SK-MEL-5 (cell line): ENCODE measurements around the gene RPL34. TPM values are rescaled to one million over a fixed set of nuclear protein-coding genes. Genes with fewer than 3 reads are reported as not detected.
"Not testable (repeated sequence)": the region's sequence is repeated elsewhere in the genome, so short reads cannot be mapped to it uniquely, and the experiment has no call there.

Experiments
- DNase-seq: peaks from one replicate; pipeline ENCODE4 v3.0.0-alpha.2; 2016; ENCODE audit warnings: low read depth, low spot score
- in situ Hi-C: cut with HindIII; loops from 2 replicates; pipeline ENCODE4 v1.10.0; 2016; ENCODE audit warnings: low sequenced_read_pairs, high pct_unique_total_duplicates, low pct_unique_long_range_greater_than_20kb
- polyA plus RNA-seq, 2 experiments: library from polyadenylated mRNA; depleted of rRNA; stranded (reverse); fragments of >200 nt; gene quantifications; 2 replicates each; pipeline ENCODE4 v1.2.3, GENCODE V29; 2015
- total RNA-seq: library from RNA; depleted of rRNA; stranded (reverse); fragments of >200 nt; shearing (Covaris generic); gene quantifications from 2 replicates; pipeline ENCODE4 v1.2.3, GENCODE V29; 2014; rRNA removed

Gene RPL34
- 1,528 and 1,580 TPM in 2 replicates for total RNA-seq
- 823 and 889 TPM in 2 replicates for polyA plus RNA-seq (2015; cell fraction: cytosol; rRNA removed)
- polyA plus RNA-seq (2015; cell fraction: nucleus; rRNA removed): 162 and 183 TPM in 2 replicates

GRCh38 chr4:108620101-108620932 is at the start of gene RPL34:
Gene RPL34 (plus strand): TSS chr4:108620576. CDS start chr4:108621960, 1,384 bp downstream.
- in situ Hi-C loops: no loop called here

GRCh38 chr4:108570993-108571569 is 49.3 kb upstream of the RPL34 start:
- in situ Hi-C loops: no loop called here
- no peak for DNase-seq

More at GRCh38 chr4:108620101-108620932, at the start of gene RPL34:
- peak; percentile 97 for DNase-seq

- in situ Hi-C loops: no loop called here
These were observed 46.0 kb upstream of the RPL34 start for GRCh38 chr4:108574402-108574801.

GRCh38 chr4:108581083-108581482 is 39.3 kb upstream of the RPL34 start:
- DNase-seq: no peak
- in situ Hi-C loops: no loop called here

More at GRCh38 chr4:108574402-108574801, 46.0 kb upstream of the RPL34 start:
- no peak for DNase-seq

- no peak for DNase-seq
- in situ Hi-C loops: no loop called here
These were observed 33.6 kb upstream of the RPL34 start for GRCh38 chr4:108586778-108587177.

- DNase-seq: no peak
- in situ Hi-C loops: no loop called here
These were observed 31.5 kb upstream of the RPL34 start for GRCh38 chr4:108588878-108589277.

GRCh38 chr4:108589961-108590360 is 30.4 kb upstream of the RPL34 start:
- DNase-seq: no peak
- in situ Hi-C loops: no loop called here

- in situ Hi-C loops: no loop called here
- no peak for DNase-seq
These were observed 29.6 kb upstream of the RPL34 start for GRCh38 chr4:108590776-108591175.

- in situ Hi-C loops: no loop called here
- no peak for DNase-seq
These were observed 27.7 kb upstream of the RPL34 start for GRCh38 chr4:108592674-108592986.

GRCh38 chr4:108594296-108594695 is 26.1 kb upstream of the RPL34 start:
- DNase-seq, in situ Hi-C loops: not testable (repeated sequence)

GRCh38 chr4:108596344-108596743 is 24.0 kb upstream of the RPL34 start:
- no peak for DNase-seq
- in situ Hi-C loops: no loop called here

- DNase-seq: no peak
These were observed 19.3 kb upstream of the RPL34 start for GRCh38 chr4:108601106-108601505.

GRCh38 chr4:108601532-108601931 is 18.8 kb upstream of the RPL34 start:
- peak; percentile 49 for DNase-seq
- in situ Hi-C loops: no loop called here

More at GRCh38 chr4:108601106-108601505, 19.3 kb upstream of the RPL34 start:
- in situ Hi-C loops: no loop called here

GRCh38 chr4:108602163-108602562 is 18.2 kb upstream of the RPL34 start:
- DNase-seq: no peak
- in situ Hi-C loops: no loop called here

GRCh38 chr4:108607079-108607815 is 13.1 kb upstream of the RPL34 start:
- no peak for DNase-seq
- in situ Hi-C loops: no loop called here

GRCh38 chr4:108611365-108611764 is 9.0 kb upstream of the RPL34 start:
- no peak for DNase-seq
- in situ Hi-C loops: no loop called here

GRCh38 chr4:108612365-108612764 is 8.0 kb upstream of the RPL34 start:
- no peak for DNase-seq
- in situ Hi-C loops: no loop called here

GRCh38 chr4:108619372-108620100 is 840 bp upstream of the RPL34 start:
- in situ Hi-C loops: no loop called here

More at GRCh38 chr4:108619372-108620100, 840 bp upstream of the RPL34 start:
- DNase-seq: no peak
